Measurements from ENCODE around the gene TTBK2. TPM values are rescaled to one million over a fixed set of nuclear protein-coding genes. Genes with fewer than 3 reads are reported as not detected.

TTBK2 gene
- total and polyA plus RNA-seq, 10 of the 15 experiments (the other 5 are each of a cell fraction or from before 2014, with no cell fraction given): 0.66 to 9.1 (median 3.7) TPM

- ChIA-PET SMC1A (ENCODE audit: uncharacterized antibody, unreplicated experiment) (interaction anchor here (1.0 kb wide), 1 partner anchor 203 kb away, joined by 3 read pairs; no protein-coding TSS in a partner anchor), RAD21 (ENCODE audit: unreplicated experiment) (no interaction called here), POLR2A (interaction anchor here (1.1 kb wide), 1 partner anchor 10 kb away, joined by 3 read pairs; no protein-coding TSS in a partner anchor), CTCF (interaction anchor here (0.9 to 1.8 kb wide), 3 partner anchors 77 to 205 kb away, joined by 3 to 7 read pairs (median 5); no protein-coding TSS in a partner anchor)
- Histone ChIP-seq H3K9me3 (replicated peaks; ENCODE audit: control insufficient read depth, insufficient read depth, low read length) (no peaks in the 10 kb centered on the region), H3K4me1 (ENCODE audit: control insufficient read depth, insufficient read depth, low read length) (no peaks in the 10 kb centered on the region), H3K79me2 (ENCODE audit: control insufficient read depth, insufficient read depth, low read length) (no peaks in the 10 kb centered on the region), H3K36me3 (ENCODE audit: control insufficient read depth in 2 of 2, insufficient read depth in 2 of 2, low read length in 1 of 2) (peaks cover 18 to 21% of the 10 kb centered on the region in 2 experiments), H3K27ac (ENCODE audit: control insufficient read depth, insufficient read depth) (no peak overlapping the region), H4K20me1 (ENCODE audit: control insufficient read depth, insufficient read depth) (no peaks in the 10 kb centered on the region), H2AFZ (ENCODE audit: control insufficient read depth, low read depth, low read length) (no peak overlapping the region), H3K9ac (ENCODE audit: control insufficient read depth, insufficient read depth, low read length) (no peak overlapping the region), H3K27me3 (replicated peaks in 1 of 2; ENCODE audit: control insufficient read depth in 2 of 2, insufficient read depth in 2 of 2, low read length in 1 of 2) (no peaks in the 10 kb centered on the region), H3K4me3 (no peak overlapping the region), H3K4me2 (ENCODE audit: control insufficient read depth, insufficient read depth) (no peak overlapping the region)
- intact Hi-C loops (cut with micrococcal nuclease; ENCODE audit: unreplicated experiment) (no loop called here), in situ Hi-C loops (cut with MboI) (no loop called here)
- 97% methylated on average over 4 of the region's 4 CpGs for WGBS (ENCODE audit: insufficient coverage, insufficient replicate concordance, low lambda C conversion rate, missing lambda C conversion rate)
- no TSS peak for BruUV-seq (replicated peaks)
- no peak for DNase-seq (ENCODE audit: low read depth, low spot score)
- no peak for ATAC-seq
- TF ChIP-seq, protein P1, sequence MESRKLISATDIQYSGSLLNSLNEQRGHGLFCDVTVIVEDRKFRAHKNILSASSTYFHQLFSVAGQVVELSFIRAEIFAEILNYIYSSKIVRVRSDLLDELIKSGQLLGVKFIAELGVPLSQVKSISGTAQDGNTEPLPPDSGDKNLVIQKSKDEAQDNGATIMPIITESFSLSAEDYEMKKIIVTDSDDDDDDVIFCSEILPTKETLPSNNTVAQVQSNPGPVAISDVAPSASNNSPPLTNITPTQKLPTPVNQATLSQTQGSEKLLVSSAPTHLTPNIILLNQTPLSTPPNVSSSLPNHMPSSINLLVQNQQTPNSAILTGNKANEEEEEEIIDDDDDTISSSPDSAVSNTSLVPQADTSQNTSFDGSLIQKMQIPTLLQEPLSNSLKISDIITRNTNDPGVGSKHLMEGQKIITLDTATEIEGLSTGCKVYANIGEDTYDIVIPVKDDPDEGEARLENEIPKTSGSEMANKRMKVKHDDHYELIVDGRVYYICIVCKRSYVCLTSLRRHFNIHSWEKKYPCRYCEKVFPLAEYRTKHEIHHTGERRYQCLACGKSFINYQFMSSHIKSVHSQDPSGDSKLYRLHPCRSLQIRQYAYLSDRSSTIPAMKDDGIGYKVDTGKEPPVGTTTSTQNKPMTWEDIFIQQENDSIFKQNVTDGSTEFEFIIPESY (IDR thresholded peaks at IDR 0.05): no peak
- TF ChIP-seq YBX1 (IDR thresholded peaks at IDR 0.05) (no peak), CTCF (IDR thresholded peaks at IDR 0.05 in 2 of 3, conservative IDR thresholded peaks at IDR 0.05 in 1 of 3; ENCODE audit: control insufficient read depth in 2 of 3, extremely low read depth in 1 of 3, insufficient read depth in 1 of 3, low read depth in 3 of 3, low read length in 3 of 3) (0 out of 6 replicates have a peak, but pooled peaks of 1 of the 3 experiments have one; percentile 11)
- no peak for FAIRE-seq
Observed at GRCh38 chr15:42723068-42723467, 197.5 kb downstream of the TTBK2 start.
